Esophagus muscularis mucosa (tissue), 4 donors: Measurements from ENCODE around the gene C1QC.

Experiments
- CTCF ChIP-seq, 3 experiments: fragments of 200-600 bp in 2 of 3; fragments of 450-650 bp in 1 of 3; sonication (generic) in 2 of 3; IDR thresholded peaks; one replicate each; pipeline ENCODE4 v1.5.1; 2017 to 2019; ENCODE audit warnings: antibody characterized with exemption in 3 of 3, mild to moderate bottlenecking in 2 of 3, moderate library complexity in 1 of 3
- EP300 ChIP-seq: sonication (generic); formaldehyde crosslinking; IDR thresholded peaks from one replicate; pipeline ENCODE4 v1.6.1; 2017; ENCODE audit warnings: antibody characterized with exemption
- POLR2A ChIP-seq: fragments of 450-650 bp; IDR thresholded peaks from one replicate; pipeline ENCODE4 v1.6.1; 2017; ENCODE audit warnings: antibody characterized with exemption, moderate library complexity, mild to moderate bottlenecking, low read depth
- POLR2AphosphoS5 ChIP-seq, 2 donors: sonication (generic); formaldehyde crosslinking; IDR thresholded peaks; one replicate each; pipeline ENCODE4 v1.6.1; 2017; ENCODE audit warnings: antibody characterized with exemption in 2 of 2

- TF ChIP-seq CTCF (IDR thresholded peaks at IDR 0.05) (no peak), POLR2AphosphoS5 (IDR thresholded peaks at IDR 0.05) (peak in 1 of 2 donors; percentile 44), POLR2A (no peak), EP300 (no peak)
Observed at GRCh38 chr1:22652881-22653316, 9.5 kb downstream of the C1QC start, which contains the start of gene C1QB.
